Activated naive CD4-positive, alpha-beta T cell treated with anti-CD3 and anti-CD28 coated beads, Interleukin-2, amount 50 U/mL, for 24 hours (primary cell): ENCODE measurements around the gene ARHGAP28.

ENCODE experiments used
- H3K27ac Mint-ChIP-seq: one replicate; pipeline ENCODE4 v1.8.0; 2021; ENCODE audit warnings: mild to moderate bottlenecking, mixed read lengths
- H3K27me3 Mint-ChIP-seq: one replicate; pipeline ENCODE4 v1.8.0; 2021; ENCODE audit warnings: mixed read lengths
- H3K36me3 Mint-ChIP-seq: one replicate; pipeline ENCODE4 v1.8.0; 2021; ENCODE audit warnings: mixed read lengths
- H3K4me1 Mint-ChIP-seq: one replicate; pipeline ENCODE4 v1.8.0; 2021; ENCODE audit warnings: mixed read lengths
- H3K4me3 Mint-ChIP-seq: one replicate; pipeline ENCODE4 v1.8.0; 2021; ENCODE audit warnings: mild to moderate bottlenecking, mixed read lengths
- H3K9me3 Mint-ChIP-seq: one replicate; pipeline ENCODE4 v1.8.0; 2021; ENCODE audit warnings: mixed read lengths

ARHGAP28 gene

DNA sequence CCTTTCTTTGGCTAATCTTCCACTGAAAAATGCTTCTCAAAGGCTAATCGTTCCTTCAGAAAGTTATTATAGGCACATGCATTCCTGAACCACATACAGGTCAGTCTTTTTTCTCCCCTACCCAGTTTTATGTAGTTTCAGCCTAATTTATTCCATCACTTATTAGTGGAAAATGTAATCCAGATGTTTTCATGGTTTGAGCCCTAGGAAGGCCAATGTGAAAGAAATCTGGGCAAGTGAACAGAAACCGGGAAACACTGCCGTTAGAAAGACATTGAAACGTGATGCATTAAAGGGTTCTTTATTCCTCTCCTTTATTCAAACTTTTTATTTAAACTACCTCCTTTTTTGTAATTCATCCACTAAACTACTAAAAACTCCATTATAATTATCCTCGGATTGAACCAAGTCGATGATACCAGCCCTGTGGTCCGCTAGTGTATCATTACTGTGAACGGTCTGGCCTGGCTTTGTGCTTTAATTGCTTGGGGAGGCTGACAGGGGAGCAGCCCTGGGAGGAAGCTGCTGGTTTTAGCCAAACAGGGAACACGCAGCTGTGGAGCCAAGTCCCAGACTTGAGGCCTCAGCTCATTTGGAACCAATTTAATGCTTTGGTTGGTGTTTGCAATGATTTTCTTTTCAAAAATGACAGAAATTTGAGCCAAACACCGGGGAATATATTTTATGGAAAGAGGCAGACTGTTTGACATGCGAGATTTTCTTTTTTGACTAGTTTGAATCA lies 149.2 kb downstream of the ARHGAP28 start:
- Mint-ChIP-seq H3K27me3 (no peaks in the 10 kb centered on the region), H3K4me1 (no peaks in the 10 kb centered on the region), H3K36me3 (no peaks in the 10 kb centered on the region), H3K27ac (no peak overlapping the region), H3K4me3 (no peak overlapping the region), H3K9me3 (no peaks in the 10 kb centered on the region)

DNA sequence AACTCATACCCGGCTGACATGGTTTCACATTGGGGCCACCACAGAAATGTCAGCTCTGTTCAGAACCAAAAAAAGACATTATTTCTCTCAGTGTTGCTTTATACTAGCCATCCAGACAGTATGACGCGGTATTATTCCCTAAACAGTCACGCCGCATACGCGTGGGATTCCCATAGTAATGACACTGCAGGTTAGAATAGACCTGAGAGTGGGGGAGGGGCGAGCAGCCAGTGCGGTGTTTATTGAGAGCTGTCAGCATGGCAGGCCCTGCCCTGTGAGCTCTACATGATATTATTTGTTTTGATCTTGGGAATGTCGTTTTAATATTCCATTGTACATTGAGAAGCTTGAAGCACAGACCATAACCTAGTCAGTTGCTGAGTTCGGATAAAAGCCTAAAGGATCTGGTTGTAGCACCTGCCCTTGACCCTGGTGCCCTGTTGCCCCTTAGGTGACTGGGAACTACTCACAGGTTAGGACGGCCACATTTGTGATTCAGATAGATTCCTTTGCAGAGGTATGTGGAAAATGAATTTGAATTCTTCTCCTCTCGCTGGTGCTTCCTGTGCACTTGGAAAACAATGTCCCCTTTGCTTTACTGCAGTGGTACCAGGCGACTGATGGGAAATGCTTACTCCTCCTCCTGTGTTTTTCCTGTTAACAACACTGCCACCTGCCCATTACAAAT lies 150.1 kb downstream of the ARHGAP28 start:
- Mint-ChIP-seq H3K4me1 (no peaks in the 10 kb centered on the region), H3K9me3 (no peaks in the 10 kb centered on the region), H3K27ac (no peak overlapping the region), H3K36me3 (no peaks in the 10 kb centered on the region), H3K4me3 (no peak overlapping the region), H3K27me3 (no peaks in the 10 kb centered on the region)

DNA sequence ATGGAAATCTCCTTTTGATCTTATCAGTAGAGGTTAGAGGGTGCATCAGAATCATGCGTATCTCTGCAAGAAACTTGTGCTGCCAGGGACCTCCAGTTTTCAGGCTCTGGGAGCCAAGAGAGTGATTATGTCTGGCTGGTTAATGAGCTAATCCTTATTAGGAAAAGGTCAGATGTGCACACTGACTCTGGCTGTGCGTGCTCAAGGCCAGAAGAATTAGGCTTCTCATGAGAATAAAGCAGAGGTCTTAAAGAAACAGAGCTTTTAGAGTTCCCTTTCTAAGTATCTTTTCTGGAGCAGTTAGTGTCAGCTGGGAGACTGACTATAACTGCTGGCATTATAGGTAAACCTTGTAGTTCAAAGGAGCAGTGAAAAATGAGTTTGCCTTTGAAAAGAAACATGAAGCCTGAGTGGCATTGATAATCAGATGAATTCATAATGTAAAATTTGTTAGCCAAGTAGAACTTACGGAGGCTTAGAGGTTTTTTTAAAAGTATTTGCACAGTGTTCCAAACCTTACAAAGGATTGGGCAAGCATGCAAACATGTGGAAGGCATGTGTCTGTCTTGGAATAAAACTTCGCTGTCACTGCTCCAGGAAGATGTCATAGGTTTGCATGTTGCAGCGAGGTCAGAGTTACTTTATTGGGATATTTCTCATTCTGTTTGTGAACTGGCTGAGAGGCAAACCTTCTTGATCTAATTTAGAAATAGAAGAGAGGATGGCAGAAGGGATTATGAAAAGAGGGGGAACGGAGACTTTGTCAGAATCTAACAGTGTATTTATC lies 151.7 kb downstream of the ARHGAP28 start:
- H3K27me3 Mint-ChIP-seq = no peaks in the 10 kb centered on the region
- H3K27ac Mint-ChIP-seq = no peak overlapping the region
- no peak overlapping the region for H3K4me3 Mint-ChIP-seq
- no peaks in the 10 kb centered on the region for H3K36me3 Mint-ChIP-seq
- no peaks in the 10 kb centered on the region for H3K4me1 Mint-ChIP-seq
- H3K9me3 Mint-ChIP-seq = no peaks in the 10 kb centered on the region

- Mint-ChIP-seq H3K27me3 (no peaks in the 10 kb centered on the region), H3K27ac (no peak overlapping the region), H3K4me3 (no peak overlapping the region), H3K9me3 (no peaks in the 10 kb centered on the region), H3K4me1 (no peaks in the 10 kb centered on the region), H3K36me3 (no peaks in the 10 kb centered on the region)
Measured at GRCh38 chr18:6882401-6882800, 152.9 kb downstream of the ARHGAP28 start.

DNA sequence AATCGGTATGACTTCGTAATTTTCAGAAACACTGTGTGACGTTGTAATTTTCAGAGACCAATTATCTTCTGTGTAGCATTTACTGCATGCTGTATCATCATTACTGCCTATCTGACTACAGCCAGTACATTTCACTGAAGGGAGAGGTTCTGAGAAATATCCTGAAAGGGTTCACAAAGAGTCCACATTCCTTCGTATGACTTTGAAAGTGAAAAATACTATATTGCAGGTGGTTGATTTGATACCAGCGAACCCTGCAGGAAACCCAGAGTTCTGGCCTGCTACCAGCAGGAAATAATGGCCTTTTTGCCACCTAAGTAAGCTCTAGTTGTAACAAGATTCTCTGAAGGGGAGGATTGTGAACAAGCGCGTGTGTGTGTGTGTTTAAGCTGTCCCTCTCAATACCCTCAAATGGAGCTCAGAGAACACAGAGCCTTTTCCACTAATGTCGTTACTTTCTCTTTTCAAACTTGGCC lies 155.5 kb downstream of the ARHGAP28 start:
- no peaks in the 10 kb centered on the region for H3K36me3 Mint-ChIP-seq
- no peaks in the 10 kb centered on the region for H3K27me3 Mint-ChIP-seq
- no peak overlapping the region for H3K4me3 Mint-ChIP-seq
- H3K4me1 Mint-ChIP-seq = no peaks in the 10 kb centered on the region
- H3K9me3 Mint-ChIP-seq = no peaks in the 10 kb centered on the region
- no peak overlapping the region for H3K27ac Mint-ChIP-seq

DNA sequence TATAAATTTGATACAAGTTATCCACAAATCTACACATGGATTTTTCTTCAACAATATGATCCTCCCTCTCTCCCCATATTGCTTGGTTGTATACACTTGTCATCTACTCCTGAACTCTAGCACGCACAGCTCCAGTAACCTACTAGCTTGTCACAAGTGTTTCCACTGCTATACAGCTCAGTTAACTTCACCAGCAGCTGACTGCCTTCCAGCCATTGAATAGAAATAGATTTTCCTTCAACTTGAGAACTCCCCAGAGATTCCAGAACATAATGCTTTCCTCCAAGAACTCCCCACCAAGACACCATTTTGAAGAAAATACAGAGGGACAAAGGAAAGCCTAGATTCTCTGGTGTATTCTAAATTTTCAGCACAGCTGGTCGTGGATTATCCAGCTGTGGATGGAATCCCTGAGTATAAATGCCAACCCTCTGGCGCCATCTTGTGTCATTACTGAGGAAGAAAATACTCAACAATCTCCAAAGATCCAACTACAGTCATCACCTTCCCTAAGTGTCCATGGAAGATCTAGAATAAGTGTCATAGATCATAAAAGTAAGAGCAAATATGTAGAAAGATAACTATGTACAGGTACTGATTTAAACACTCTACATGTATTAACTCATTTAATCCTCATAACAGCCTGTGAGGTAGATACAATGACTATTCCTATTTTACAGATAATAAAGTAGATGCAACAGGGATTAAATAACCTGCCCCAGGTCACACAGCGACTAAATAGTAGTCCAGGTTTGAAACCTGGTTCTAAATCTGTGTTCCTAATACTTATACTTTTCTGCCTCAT lies 156.7 kb downstream of the ARHGAP28 start:
- Mint-ChIP-seq H3K27me3 (no peaks in the 10 kb centered on the region), H3K27ac (no peak overlapping the region), H3K4me1 (no peaks in the 10 kb centered on the region), H3K36me3 (no peaks in the 10 kb centered on the region), H3K9me3 (no peaks in the 10 kb centered on the region), H3K4me3 (no peak overlapping the region)

DNA sequence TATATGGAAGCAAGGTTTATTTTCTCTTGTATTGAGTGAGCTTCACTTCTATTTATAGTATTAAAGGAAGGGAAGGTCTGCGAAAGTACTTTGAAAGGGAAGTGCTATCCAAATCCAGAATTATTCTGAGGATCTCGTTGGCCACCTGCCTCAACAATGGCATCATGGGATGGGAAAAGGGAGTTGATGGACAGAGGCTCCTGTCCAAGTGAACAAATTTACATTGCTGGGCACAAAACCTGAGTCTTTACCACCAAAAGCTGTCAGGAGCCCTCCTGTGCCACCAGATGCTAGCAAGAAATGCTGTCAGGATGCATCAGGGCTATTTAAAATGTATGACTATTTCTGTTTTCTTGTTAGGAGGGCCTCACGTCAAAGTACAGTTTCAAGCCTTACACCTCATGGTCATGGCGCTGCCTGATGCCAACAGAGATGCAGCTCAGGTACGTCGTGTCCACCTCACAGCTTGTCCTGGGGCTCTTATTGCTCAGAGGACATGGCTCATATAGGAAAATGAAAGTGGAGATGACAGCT lies 157.3 kb downstream of the ARHGAP28 start:
- no peaks in the 10 kb centered on the region for H3K4me1 Mint-ChIP-seq
- H3K9me3 Mint-ChIP-seq = no peaks in the 10 kb centered on the region
- no peaks in the 10 kb centered on the region for H3K27me3 Mint-ChIP-seq
- no peak overlapping the region for H3K4me3 Mint-ChIP-seq
- H3K36me3 Mint-ChIP-seq = no peaks in the 10 kb centered on the region
- no peak overlapping the region for H3K27ac Mint-ChIP-seq

- Mint-ChIP-seq H3K9me3 (no peaks in the 10 kb centered on the region), H3K27me3 (no peaks in the 10 kb centered on the region), H3K36me3 (no peaks in the 10 kb centered on the region), H3K4me1 (no peaks in the 10 kb centered on the region), H3K27ac (no peak overlapping the region), H3K4me3 (no peak overlapping the region)
Measured at GRCh38 chr18:6891788-6892187, 162.3 kb downstream of the ARHGAP28 start.

- H3K36me3 Mint-ChIP-seq = no peaks in the 10 kb centered on the region
- no peaks in the 10 kb centered on the region for H3K4me1 Mint-ChIP-seq
- H3K9me3 Mint-ChIP-seq = peaks cover 23% of the 10 kb centered on the region
- H3K4me3 Mint-ChIP-seq = no peak overlapping the region
- H3K27me3 Mint-ChIP-seq = no peaks in the 10 kb centered on the region
- no peak overlapping the region for H3K27ac Mint-ChIP-seq
Measured at GRCh38 chr18:6901286-6901926, 171.9 kb downstream of the ARHGAP28 start.

DNA sequence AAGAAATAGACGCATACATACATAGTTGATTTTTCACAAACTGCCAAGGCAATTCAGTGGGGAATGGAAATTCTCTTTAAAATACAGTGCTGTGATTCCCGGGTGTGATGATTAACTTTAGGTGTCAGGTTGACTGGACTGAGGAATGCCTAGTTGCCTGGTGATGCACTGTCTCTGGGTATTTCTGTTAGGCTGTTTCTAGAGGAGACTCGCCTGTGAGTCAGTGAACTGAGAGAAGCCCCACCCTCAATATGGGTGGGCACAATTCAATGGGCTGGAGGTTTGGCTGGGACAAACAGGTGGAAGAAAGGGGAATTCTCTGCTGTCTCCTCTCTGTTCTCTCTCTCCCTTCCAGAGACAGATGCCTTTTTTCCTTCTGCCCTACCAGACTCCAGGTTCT lies 187.6 kb downstream of the ARHGAP28 start:
- no peak overlapping the region for H3K27ac Mint-ChIP-seq
- no peaks in the 10 kb centered on the region for H3K9me3 Mint-ChIP-seq
- no peaks in the 10 kb centered on the region for H3K4me1 Mint-ChIP-seq
- no peaks in the 10 kb centered on the region for H3K36me3 Mint-ChIP-seq
- no peaks in the 10 kb centered on the region for H3K27me3 Mint-ChIP-seq
- H3K4me3 Mint-ChIP-seq = no peak overlapping the region

- Mint-ChIP-seq H3K9me3 (no peaks in the 10 kb centered on the region), H3K4me1 (no peaks in the 10 kb centered on the region), H3K4me3 (no peak overlapping the region), H3K27ac (no peak overlapping the region), H3K27me3 (no peaks in the 10 kb centered on the region), H3K36me3 (no peaks in the 10 kb centered on the region)
Measured at GRCh38 chr18:6920099-6920955, 190.8 kb downstream of the ARHGAP28 start.

DNA sequence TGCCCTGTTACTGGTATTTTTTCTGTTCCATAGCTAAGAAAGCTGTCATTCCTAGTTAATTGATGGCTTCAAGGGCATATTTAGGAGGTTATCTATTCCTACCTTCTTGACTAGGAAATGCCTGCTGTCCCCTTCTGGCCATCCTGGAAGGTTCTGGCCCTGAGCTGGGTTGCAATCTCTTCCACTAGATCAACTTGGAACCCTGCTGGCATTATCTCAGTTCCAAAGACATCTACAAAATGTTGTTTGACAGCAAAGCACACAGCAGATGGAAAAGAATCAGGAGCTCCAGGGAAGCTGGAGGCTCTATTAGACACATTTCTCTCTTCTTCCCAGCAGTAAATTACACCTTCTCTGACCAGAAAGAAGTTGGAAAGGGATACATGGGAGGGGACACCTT lies 192.1 kb downstream of the ARHGAP28 start:
- Mint-ChIP-seq H3K4me1 (no peaks in the 10 kb centered on the region), H3K27me3 (no peaks in the 10 kb centered on the region), H3K36me3 (no peaks in the 10 kb centered on the region), H3K27ac (no peak overlapping the region), H3K9me3 (no peaks in the 10 kb centered on the region), H3K4me3 (no peak overlapping the region)

- no peaks in the 10 kb centered on the region for H3K4me1 Mint-ChIP-seq
- H3K27me3 Mint-ChIP-seq = no peaks in the 10 kb centered on the region
- no peaks in the 10 kb centered on the region for H3K36me3 Mint-ChIP-seq
- no peak overlapping the region for H3K27ac Mint-ChIP-seq
- no peak overlapping the region for H3K4me3 Mint-ChIP-seq
- H3K9me3 Mint-ChIP-seq = no peaks in the 10 kb centered on the region
Measured at GRCh38 chr18:6923220-6923619, 193.7 kb downstream of the ARHGAP28 start.

DNA sequence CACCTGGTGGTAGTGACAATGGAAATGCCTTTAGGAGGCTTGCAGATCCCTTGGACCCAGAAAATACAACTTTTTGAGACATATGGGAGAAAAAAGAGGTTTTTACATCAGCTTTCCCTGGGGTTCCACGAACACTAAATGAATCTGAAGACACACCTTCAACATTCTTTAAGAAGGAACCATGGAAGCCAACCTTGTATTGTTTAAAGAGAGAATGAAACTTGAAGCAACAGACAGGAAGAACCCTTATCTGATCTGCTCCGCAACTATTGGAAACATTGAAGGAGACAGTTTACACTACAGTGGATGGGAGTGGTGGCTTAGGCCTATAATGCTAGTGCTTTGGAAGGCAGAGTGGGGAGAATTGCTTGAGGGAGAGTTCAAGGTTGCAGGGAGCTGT lies 197.6 kb downstream of the ARHGAP28 start:
- Mint-ChIP-seq H3K9me3 (peaks cover 5% of the 10 kb centered on the region), H3K36me3 (no peaks in the 10 kb centered on the region), H3K27me3 (no peaks in the 10 kb centered on the region), H3K4me1 (no peaks in the 10 kb centered on the region), H3K4me3 (no peak overlapping the region), H3K27ac (no peak overlapping the region)
